ENCODE data around the gene RRP1B.

Gene RRP1B

DNA sequence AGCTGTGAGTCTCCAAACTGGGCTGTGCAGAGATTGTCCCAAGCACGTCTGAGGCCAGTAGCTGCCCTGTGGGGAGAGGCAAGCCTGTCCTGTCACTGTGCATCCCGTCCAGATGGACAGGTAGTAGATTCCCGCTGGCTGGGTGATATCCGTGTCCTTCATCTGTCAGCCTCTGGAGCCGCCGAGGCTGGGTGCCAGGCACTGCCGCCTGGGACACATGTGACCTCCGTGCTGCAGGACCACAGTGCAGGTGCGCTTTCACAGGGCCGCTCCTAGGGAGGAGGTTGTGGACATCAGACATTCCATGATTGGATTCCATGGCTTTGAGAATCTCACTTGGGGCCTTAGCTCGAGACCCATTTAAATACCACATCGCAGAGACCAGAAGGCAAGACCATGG, 64.3 kb downstream of the RRP1B start:
- no peak for TF ChIP-seq RAD21 (IDR thresholded peaks at IDR 0.05; ENCODE audit: low read depth)
- TF ChIP-seq EGR1 (IDR thresholded peaks at IDR 0.05), result no peak
- TF ChIP-seq TEAD4 (IDR thresholded peaks at IDR 0.05), result no peak
- TF ChIP-seq, protein P1, sequence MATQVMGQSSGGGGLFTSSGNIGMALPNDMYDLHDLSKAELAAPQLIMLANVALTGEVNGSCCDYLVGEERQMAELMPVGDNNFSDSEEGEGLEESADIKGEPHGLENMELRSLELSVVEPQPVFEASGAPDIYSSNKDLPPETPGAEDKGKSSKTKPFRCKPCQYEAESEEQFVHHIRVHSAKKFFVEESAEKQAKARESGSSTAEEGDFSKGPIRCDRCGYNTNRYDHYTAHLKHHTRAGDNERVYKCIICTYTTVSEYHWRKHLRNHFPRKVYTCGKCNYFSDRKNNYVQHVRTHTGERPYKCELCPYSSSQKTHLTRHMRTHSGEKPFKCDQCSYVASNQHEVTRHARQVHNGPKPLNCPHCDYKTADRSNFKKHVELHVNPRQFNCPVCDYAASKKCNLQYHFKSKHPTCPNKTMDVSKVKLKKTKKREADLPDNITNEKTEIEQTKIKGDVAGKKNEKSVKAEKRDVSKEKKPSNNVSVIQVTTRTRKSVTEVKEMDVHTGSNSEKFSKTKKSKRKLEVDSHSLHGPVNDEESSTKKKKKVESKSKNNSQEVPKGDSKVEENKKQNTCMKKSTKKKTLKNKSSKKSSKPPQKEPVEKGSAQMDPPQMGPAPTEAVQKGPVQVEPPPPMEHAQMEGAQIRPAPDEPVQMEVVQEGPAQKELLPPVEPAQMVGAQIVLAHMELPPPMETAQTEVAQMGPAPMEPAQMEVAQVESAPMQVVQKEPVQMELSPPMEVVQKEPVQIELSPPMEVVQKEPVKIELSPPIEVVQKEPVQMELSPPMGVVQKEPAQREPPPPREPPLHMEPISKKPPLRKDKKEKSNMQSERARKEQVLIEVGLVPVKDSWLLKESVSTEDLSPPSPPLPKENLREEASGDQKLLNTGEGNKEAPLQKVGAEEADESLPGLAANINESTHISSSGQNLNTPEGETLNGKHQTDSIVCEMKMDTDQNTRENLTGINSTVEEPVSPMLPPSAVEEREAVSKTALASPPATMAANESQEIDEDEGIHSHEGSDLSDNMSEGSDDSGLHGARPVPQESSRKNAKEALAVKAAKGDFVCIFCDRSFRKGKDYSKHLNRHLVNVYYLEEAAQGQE (IDR thresholded peaks at IDR 0.05; ENCODE audit: low read depth), result no peak
- TF ChIP-seq CEBPB (IDR thresholded peaks at IDR 0.05), result no peak
- TF ChIP-seq TCF12 (IDR thresholded peaks at IDR 0.05; ENCODE audit: low read depth), result no peak
- TF ChIP-seq, protein P2, sequence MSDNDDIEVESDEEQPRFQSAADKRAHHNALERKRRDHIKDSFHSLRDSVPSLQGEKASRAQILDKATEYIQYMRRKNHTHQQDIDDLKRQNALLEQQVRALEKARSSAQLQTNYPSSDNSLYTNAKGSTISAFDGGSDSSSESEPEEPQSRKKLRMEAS (IDR thresholded peaks at IDR 0.05), result no peak
- TF ChIP-seq, protein P3, sequence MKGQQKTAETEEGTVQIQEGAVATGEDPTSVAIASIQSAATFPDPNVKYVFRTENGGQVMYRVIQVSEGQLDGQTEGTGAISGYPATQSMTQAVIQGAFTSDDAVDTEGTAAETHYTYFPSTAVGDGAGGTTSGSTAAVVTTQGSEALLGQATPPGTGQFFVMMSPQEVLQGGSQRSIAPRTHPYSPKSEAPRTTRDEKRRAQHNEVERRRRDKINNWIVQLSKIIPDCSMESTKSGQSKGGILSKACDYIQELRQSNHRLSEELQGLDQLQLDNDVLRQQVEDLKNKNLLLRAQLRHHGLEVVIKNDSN (IDR thresholded peaks at IDR 0.05), result no peak
- no peak for TF ChIP-seq YY1 (IDR thresholded peaks at IDR 0.05; ENCODE audit: low read depth)
- no peak for TF ChIP-seq NFIC (IDR thresholded peaks at IDR 0.05)
- TF ChIP-seq EP300 (IDR thresholded peaks at IDR 0.05; ENCODE audit: borderline replicate concordance), result no peak
- TF ChIP-seq TAF1 (IDR thresholded peaks at IDR 0.05; ENCODE audit: low read depth), result no peak
- TF ChIP-seq FOXM1 (IDR thresholded peaks at IDR 0.05; ENCODE audit: borderline replicate concordance, low read depth), result no peak
- no peak for TF ChIP-seq CREB1 (IDR thresholded peaks at IDR 0.05; ENCODE audit: low read depth)

DNA sequence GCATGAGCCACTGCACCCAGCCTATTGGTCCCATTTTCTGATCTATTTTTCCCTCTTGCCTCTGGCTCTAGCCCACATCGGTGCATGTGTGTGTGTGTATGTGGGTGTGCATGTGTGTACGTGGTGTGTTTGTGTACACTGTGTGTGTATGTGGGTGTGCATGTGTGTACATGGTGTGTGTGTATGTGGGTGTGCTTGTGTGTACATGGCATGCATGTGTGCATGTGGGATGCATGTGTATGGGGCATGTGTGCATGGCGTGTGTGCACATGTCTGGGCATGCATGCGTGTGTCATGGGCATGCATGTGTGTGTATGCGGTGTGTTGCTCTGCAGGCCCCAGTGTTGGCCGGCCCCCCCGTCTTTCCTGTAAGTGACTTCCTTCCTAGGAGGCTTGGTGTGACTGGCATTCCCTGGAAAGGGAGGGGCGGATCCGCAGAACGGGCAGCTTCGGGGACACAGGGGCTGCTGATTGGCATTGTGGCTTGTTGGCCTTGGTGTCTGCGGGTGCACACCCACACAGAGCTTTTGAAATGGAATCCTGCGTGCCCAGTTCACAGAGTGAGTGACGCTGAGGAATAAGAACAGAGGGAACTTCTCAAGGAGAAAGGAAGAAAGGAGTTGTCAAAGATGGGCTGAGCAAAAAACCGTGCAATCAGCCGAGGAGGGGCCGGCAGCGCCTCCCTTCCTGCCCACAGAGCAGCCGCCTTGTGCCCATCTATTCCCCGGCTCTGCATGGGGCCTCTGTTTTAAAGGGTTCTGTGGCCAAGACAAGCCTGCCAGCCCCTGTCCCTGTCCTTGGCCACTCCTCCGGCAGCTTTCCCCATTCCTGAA, 67.5 kb downstream of the RRP1B start:
- no peak for TF ChIP-seq EP300 (IDR thresholded peaks at IDR 0.05; ENCODE audit: borderline replicate concordance)
- TF ChIP-seq, protein P3 (IDR thresholded peaks at IDR 0.05), result no peak
- no peak for TF ChIP-seq YY1 (IDR thresholded peaks at IDR 0.05; ENCODE audit: low read depth)
- TF ChIP-seq CEBPB (IDR thresholded peaks at IDR 0.05), result no peak
- TF ChIP-seq FOXM1 (IDR thresholded peaks at IDR 0.05; ENCODE audit: borderline replicate concordance, low read depth), result no peak
- TF ChIP-seq NFIC (IDR thresholded peaks at IDR 0.05), result no peak
- no peak for TF ChIP-seq TAF1 (IDR thresholded peaks at IDR 0.05; ENCODE audit: low read depth)
- TF ChIP-seq ZBTB7A (IDR thresholded peaks at IDR 0.05; ENCODE audit: low read depth), result no peak
- TF ChIP-seq CREB1 (IDR thresholded peaks at IDR 0.05; ENCODE audit: low read depth), result no peak
- no peak for TF ChIP-seq TCF12 (IDR thresholded peaks at IDR 0.05; ENCODE audit: low read depth)
- no peak for TF ChIP-seq RAD21 (IDR thresholded peaks at IDR 0.05; ENCODE audit: low read depth)
- TF ChIP-seq EGR1 (IDR thresholded peaks at IDR 0.05), result no peak
- no peak; the same call in 1 of the 2 replicates for TF ChIP-seq TEAD4 (IDR thresholded peaks at IDR 0.05)
- TF ChIP-seq, protein P1 (IDR thresholded peaks at IDR 0.05; ENCODE audit: low read depth), result no peak
- TF ChIP-seq, protein P2 (IDR thresholded peaks at IDR 0.05), result no peak

DNA sequence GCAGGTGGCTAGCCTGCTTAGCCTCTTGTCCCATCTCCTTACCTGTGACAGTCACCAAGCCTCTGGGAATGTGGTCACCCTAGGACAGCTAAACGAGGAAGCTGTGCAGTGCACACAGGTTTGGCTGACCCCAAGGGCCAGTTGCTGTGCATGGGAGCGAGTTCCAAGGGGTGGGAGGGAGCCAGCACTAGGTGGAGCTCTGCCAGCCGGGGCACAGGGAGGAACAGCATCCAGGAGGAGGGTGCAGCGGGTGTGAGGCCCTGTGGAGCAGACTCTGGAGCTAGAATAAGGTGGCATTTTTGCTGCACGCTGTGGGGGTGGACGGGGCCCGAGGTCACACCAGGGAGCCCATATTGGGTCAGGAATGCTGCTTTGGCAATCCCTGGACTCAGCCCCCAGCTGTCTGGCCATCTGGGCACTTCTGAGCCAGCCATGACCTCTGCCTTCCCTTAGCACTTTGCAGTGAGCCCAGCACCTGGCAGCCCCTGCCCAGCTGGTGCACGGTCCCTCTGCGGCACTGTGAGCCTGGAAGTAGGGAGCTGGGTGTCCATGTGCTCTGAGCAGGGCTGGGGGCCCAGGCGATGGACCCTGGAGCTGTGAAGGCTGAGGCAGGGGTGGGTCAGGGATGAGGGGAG, 68.3 kb downstream of the RRP1B start:
- TF ChIP-seq TEAD4 (IDR thresholded peaks at IDR 0.05) (peak; percentile 65), FOXM1 (IDR thresholded peaks at IDR 0.05; ENCODE audit: borderline replicate concordance, low read depth) (peak; percentile 49; the same call in 1 of the 2 replicates), RAD21 (IDR thresholded peaks at IDR 0.05; ENCODE audit: low read depth) (peak; percentile 32), YY1 (IDR thresholded peaks at IDR 0.05; ENCODE audit: low read depth) (no peak), TCF12 (IDR thresholded peaks at IDR 0.05; ENCODE audit: low read depth) (peak; percentile 78), NFIC (IDR thresholded peaks at IDR 0.05) (peak; percentile 59), EGR1 (IDR thresholded peaks at IDR 0.05) (peak; percentile 50; the same call in 1 of the 2 replicates), TAF1 (IDR thresholded peaks at IDR 0.05; ENCODE audit: low read depth) (no peak), CEBPB (IDR thresholded peaks at IDR 0.05) (no peak), EP300 (IDR thresholded peaks at IDR 0.05; ENCODE audit: borderline replicate concordance) (peak; percentile 59), CREB1 (IDR thresholded peaks at IDR 0.05; ENCODE audit: low read depth) (no peak), ZBTB7A (IDR thresholded peaks at IDR 0.05; ENCODE audit: low read depth) (peak; percentile 50; the same call in 1 of the 2 replicates)
- TF ChIP-seq, protein P1 (IDR thresholded peaks at IDR 0.05; ENCODE audit: low read depth), result no peak
- TF ChIP-seq, protein P2 (IDR thresholded peaks at IDR 0.05), result peak; percentile 59
- TF ChIP-seq, protein P3 (IDR thresholded peaks at IDR 0.05), result no peak
